Vagina (tissue), 2 donors: ENCODE measurements around the gene FLNB.

ENCODE experiments used
- POLR2AphosphoS5 ChIP-seq, 2 donors: sonication (generic); formaldehyde crosslinking; IDR thresholded peaks; one replicate each; pipeline ENCODE4 v1.9.0; 2017; ENCODE audit warnings: antibody characterized with exemption in 2 of 2, mild to moderate bottlenecking in 2 of 2, low read depth in 1 of 2; ENCODE audit not compliant: insufficient read depth in 1 of 2
- TF ChIP-seq, protein P1 (sequence below), 3 experiments: fragments of 450-650 bp in 2 of 3; fragments of 200-600 bp in 1 of 3; sonication (generic) in 1 of 3; IDR thresholded peaks; one replicate each; pipeline ENCODE4 v1.5.1; 2017 to 2019; ENCODE audit warnings: antibody characterized with exemption in 3 of 3, mild to moderate bottlenecking in 2 of 3, moderate library complexity in 2 of 3

DNA sequence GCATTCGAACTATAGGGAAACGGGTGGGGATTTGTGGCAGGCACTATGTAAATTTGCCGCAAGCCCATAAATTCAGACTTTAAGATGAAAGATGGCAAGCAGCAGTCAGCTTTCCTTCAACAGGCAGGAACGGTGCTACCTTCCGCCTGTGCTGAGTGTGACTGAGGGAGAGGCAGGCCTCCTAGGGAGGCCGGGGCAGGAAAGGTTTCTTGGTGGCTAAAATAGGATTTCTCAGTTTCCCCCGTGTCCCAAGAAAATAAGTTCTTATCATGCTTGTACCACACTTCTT is 12.5 kb downstream of the FLNB start:
- TF ChIP-seq, protein P1, sequence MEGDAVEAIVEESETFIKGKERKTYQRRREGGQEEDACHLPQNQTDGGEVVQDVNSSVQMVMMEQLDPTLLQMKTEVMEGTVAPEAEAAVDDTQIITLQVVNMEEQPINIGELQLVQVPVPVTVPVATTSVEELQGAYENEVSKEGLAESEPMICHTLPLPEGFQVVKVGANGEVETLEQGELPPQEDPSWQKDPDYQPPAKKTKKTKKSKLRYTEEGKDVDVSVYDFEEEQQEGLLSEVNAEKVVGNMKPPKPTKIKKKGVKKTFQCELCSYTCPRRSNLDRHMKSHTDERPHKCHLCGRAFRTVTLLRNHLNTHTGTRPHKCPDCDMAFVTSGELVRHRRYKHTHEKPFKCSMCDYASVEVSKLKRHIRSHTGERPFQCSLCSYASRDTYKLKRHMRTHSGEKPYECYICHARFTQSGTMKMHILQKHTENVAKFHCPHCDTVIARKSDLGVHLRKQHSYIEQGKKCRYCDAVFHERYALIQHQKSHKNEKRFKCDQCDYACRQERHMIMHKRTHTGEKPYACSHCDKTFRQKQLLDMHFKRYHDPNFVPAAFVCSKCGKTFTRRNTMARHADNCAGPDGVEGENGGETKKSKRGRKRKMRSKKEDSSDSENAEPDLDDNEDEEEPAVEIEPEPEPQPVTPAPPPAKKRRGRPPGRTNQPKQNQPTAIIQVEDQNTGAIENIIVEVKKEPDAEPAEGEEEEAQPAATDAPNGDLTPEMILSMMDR (IDR thresholded peaks at IDR 0.05) = no peak
- TF ChIP-seq POLR2AphosphoS5 (IDR thresholded peaks at IDR 0.05; ENCODE audit: insufficient read depth in 1 of 2, low read depth in 1 of 2) = peak in 1 of 2 donors; percentile 10
